WI38 (cell line): Measurements from ENCODE around the gene ZNF579.
"Not testable (repeated sequence)": the region's sequence is repeated elsewhere in the genome, so short reads cannot be mapped to it uniquely, and the experiment has no call there.

Experiments used
- H3K4me3 ChIP-seq: 2 replicates; pipeline ENCODE4 v1.5.1; 2011; ENCODE audit warnings: low read depth, mild to moderate bottlenecking, control low read depth, low read length
- TF ChIP-seq, protein P1 (sequence below): IDR thresholded peaks from 2 replicates; pipeline ENCODE4 v1.5.1; 2012; ENCODE audit warnings: low read depth, mild to moderate bottlenecking, control low read depth, low read length

ZNF579 gene

DNA sequence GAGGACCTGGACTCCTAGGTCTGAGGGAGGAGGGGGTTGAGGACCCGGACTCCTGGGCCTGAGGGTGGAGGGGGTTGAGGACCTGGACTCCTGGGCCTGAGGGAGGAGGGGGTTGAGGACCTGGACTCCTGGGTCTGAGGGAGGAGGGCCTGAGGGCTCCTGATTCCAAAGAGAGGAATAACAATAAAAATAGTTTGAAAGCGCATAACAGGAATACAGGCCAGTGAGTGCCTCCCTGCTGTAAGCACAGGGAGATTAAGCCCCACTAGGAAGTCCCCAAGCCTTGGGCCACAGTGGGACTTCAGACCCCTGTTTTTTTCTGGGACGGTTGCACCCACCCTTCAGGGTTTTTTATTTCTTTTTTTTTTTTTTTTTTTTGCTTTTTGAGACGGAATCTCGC lies 42.5 kb downstream of the ZNF579 start:
- TF ChIP-seq, protein P1, sequence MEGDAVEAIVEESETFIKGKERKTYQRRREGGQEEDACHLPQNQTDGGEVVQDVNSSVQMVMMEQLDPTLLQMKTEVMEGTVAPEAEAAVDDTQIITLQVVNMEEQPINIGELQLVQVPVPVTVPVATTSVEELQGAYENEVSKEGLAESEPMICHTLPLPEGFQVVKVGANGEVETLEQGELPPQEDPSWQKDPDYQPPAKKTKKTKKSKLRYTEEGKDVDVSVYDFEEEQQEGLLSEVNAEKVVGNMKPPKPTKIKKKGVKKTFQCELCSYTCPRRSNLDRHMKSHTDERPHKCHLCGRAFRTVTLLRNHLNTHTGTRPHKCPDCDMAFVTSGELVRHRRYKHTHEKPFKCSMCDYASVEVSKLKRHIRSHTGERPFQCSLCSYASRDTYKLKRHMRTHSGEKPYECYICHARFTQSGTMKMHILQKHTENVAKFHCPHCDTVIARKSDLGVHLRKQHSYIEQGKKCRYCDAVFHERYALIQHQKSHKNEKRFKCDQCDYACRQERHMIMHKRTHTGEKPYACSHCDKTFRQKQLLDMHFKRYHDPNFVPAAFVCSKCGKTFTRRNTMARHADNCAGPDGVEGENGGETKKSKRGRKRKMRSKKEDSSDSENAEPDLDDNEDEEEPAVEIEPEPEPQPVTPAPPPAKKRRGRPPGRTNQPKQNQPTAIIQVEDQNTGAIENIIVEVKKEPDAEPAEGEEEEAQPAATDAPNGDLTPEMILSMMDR, result no peak
- no peak overlapping the region for H3K4me3 ChIP-seq

DNA sequence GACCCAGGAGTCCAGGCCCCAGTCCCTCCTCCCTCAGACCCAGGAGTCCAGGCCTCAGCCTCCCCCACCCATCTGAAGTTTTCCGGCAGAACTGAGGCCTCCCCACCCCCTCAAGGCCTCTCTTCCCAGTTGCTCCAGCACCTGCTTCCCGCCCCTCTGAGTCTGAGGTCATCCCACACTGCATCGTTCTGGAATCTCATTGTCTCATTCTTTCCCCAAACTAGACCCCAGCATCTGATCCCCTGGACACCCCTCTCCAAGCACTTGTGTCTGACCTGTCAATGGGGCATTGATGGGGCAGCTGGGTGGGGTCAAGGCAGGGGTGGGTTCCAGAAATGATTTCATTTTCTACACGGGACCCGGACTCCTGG lies 42.9 kb downstream of the ZNF579 start:
- TF ChIP-seq, protein P1, result no peak

DNA sequence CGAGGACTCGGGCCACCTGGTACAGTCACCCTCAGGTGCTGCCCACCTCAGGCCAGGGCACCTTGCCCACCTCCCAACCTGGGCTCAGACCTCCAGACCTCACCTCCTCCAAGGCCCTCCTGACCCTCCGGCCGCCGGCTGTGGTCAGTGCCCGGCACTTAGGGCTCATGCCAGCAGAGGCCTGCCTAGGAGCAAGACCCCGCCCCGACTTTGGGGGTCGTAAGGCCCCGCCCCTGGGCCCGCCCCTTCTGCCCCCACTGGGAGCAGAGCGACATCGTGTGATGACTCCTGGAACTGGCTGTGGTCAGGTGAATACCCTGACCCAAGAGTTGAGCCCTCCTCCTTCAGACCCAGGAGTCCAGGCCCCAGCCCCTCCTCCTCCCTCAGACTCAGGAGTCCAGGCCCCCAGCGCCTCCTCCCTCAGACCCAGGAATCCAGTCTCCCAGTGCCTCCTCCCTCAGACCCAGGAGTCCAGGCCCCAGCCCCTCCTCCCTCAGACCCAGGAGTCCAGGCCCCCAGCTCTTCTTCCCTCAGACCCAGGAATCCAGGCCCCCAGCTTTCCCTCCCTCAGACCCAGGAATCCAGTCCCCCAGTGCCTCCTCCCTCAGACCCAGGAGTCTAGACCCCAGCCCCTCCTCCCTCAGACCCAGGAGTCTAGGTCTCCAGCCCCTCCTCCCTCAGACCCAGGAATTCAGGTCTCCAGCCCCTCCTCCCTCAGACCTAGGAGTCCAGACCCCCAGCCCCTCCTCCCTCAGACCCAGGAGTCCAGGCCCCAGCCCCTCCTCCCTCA lies 43.5 kb downstream of the ZNF579 start, which contains the start of gene SBK2:
Gene SBK2, minus strand, starts transcription at position 183 of the 790 bp plus-strand sequence. CDS start 839 bp downstream, outside the sequence.
- H3K4me3 ChIP-seq, result no peak within 1 kb of the TSS
- TF ChIP-seq, protein P1, result no peak

More for the DNA sequence above, 42.9 kb downstream of the ZNF579 start:
- no peak overlapping the region for H3K4me3 ChIP-seq

DNA sequence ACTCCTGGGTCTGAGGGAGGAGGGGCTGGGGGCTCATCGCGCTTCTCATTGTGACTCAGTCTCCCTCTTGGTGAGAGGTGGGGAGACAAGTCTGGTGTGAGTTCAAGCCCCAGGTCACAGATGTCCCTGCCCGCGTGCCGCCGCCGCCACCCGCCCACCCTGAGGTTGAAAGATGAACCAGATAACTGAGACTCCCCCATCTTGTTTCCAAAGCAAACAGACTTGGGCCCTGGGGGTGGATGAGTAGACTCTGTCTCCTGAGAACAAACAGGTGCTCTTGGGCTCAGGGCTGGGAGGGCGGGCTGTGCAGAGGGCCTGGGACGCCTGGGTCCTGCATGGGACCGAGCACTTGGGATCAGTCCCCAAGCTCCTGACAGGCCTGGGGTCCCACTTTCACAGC lies 44.3 kb downstream of the ZNF579 start:
- TF ChIP-seq, protein P1, result no peak
- no peak overlapping the region for H3K4me3 ChIP-seq

DNA sequence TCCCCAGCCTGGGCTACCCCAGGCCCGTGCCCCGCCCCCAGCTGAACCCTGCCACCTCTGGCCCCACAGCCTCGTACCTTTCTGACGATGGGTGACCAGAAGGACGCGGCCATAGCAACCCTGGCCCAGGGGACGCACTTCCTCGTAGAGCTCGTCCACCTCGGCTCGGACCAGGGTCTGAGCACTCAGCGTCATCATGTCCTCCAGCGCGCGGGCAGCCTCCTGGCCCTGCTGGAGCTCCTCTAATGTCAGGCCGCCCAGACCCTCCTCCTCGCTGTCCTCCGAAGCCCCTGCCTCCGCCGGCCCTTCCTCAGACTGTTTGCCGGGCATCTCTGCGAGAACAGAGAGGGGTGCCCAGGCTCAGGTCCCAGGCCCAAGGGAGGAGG lies 44.7 kb downstream of the ZNF579 start:
- H3K4me3 ChIP-seq, result no peak overlapping the region
- TF ChIP-seq, protein P1, result no peak

DNA sequence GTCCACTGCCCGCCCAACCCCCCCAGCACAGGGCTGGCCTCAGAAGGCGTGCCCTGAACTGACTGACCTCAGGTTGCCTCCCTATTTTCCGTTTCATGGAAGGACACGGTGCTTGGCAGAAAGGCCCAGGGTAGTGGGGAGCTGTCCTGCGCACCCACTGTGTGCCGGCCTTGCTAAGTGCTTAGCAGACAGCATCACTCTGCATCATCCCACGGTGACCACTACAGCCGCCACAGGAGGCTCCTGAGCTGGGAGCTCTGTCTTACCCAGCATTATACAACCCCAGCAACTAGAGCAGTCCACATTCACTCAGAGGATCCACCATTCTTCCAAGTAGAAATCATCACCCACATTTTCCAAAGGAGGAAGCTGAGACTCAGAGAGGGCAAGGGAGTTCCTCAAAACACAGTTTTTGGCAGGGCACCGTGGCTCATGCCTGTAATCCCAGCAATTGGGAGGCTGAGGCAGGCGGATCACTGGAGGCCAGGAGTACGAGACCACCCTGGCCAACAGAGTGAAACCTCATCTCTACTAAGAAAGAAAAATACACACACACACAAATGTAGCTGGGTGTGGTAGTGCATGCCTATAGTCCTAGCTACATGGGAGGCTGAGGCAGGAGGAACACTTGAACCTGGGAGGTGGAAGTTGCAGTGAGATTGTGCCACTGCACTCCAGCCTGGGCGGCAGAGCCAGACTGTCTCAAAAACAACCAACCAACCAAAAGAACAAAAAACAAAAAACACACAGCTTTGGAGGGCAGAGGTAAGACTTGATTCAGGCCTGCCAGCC lies 45.3 kb downstream of the ZNF579 start:
- H3K4me3 ChIP-seq, result no peak overlapping the region
- TF ChIP-seq, protein P1, result no peak

DNA sequence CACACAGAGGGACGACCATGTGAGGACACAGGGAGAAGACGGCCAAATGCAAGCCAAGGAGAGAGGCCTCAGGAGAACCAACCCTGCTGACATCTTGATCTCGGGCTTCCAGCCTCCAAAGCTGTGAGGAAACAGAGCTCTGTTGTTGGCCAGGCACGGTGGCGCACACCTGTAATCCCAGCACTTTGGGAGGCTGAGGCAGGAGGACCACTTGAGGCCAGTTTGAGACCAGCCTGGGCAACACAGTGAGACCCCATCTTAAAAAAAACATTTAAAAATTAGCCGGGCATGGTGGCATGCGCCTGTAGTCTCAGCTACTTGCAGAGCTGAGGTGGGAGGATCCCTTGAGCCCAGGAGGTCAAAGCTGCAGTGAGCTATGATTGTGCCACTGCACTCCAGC lies 46.4 kb downstream of the ZNF579 start:
- not testable (repeated sequence) for H3K4me3 ChIP-seq
